Measurements from ENCODE around the gene ZNF784. TPM values are rescaled to one million over a fixed set of nuclear protein-coding genes. Genes with fewer than 3 reads are reported as not detected.
A peak's percentile ranks its signal among the peaks of the same experiment; 100 is the strongest.

Gene ZNF784
- total and polyA plus RNA-seq, 10 of the 15 experiments (the other 5 are each of a cell fraction or from before 2014, with no cell fraction given): 0.10 to 5.2 (median 1.8) TPM

DNA sequence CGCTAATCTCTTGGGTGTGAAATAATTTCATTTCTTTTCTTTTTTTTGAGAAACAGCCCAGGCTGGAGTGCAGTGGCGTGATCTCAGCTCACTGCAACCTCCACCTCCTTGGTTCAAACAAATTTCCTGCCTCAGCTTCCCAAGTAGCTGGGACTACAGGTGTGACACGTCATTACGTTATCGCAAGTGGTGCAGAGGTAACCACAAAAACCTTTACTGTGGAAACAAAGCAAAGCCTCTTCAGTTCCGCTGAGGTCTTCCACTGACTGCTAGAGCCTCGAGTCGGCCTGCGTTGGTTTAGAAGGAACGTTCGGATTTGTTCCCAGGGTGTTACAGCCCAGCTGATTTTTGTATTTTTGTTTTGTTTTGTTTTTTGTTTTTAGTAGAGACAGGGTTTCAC lies 2.0 kb upstream of the ZNF784 start (continued):
- TF ChIP-seq, protein P1, sequence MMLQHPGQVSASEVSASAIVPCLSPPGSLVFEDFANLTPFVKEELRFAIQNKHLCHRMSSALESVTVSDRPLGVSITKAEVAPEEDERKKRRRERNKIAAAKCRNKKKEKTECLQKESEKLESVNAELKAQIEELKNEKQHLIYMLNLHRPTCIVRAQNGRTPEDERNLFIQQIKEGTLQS (IDR thresholded peaks at IDR 0.05; ENCODE audit: borderline replicate concordance, extremely low read depth, low read depth, low read length): no peak
- TF ChIP-seq IKZF2 (IDR thresholded peaks at IDR 0.05) (peak; percentile 81 to 85), CBFB (IDR thresholded peaks at IDR 0.05; ENCODE audit: low read depth) (peak; percentile 54; the same call in 1 of the 2 replicates), SMARCA5 (IDR thresholded peaks at IDR 0.05) (no peak), ATF7 (IDR thresholded peaks at IDR 0.05; ENCODE audit: low read depth) (0 out of 2 replicates have a peak, but pooled peaks have one; percentile 29), CREM (IDR thresholded peaks at IDR 0.05; ENCODE audit: low read depth) (peak; percentile 56; the same call in 1 of the 2 replicates), DPF2 (IDR thresholded peaks at IDR 0.05) (0 out of 2 replicates have a peak, but pooled peaks have one; percentile 53), ZBED1 (IDR thresholded peaks at IDR 0.05; ENCODE audit: borderline replicate concordance) (no peak), CREB1 (IDR thresholded peaks at IDR 0.05; ENCODE audit: low read depth) (peak; percentile 48; the same call in 1 of the 2 replicates)

DNA sequence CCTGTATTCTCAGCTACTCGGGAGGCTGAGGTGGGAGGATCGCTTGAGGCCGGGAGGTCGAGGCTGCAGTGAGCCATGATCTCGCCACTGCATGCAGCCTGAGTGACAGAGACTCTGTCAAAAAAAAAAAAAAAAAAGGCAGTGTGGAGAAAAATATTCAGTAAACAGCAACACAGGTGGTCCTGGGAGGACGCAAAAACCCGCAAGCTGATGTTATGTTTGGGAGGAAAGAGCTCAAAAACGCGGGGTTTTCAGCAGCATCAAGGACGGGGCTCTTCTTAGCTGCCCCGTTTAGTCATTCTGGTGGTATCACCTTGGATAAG lies 599 bp upstream of the ZNF784 start:
- H2AFZ ChIP-seq (ENCODE audit: control insufficient read depth, low read depth, low read length): peak overlapping the region; percentile 84
- H4K20me1 ChIP-seq (ENCODE audit: control insufficient read depth, insufficient read depth): no peaks in the 10 kb centered on the region
- H3K27me3 ChIP-seq (replicated peaks in 1 of 2; ENCODE audit: control insufficient read depth in 2 of 2, insufficient read depth in 2 of 2, low read length in 1 of 2): no peaks in the 10 kb centered on the region
- no peak overlapping the region for H3K27ac ChIP-seq (ENCODE audit: control insufficient read depth, insufficient read depth)
- FAIRE-seq (no peak), DNase-seq (ENCODE audit: low read depth, low spot score) (no peak), ATAC-seq (no peak)
- ChIA-PET POLR2A (interaction anchor here (0.6 to 2.8 kb wide), 13 partner anchors 8 to 724 kb away, joined by 3 to 21 read pairs (median 4); partner anchors contain the start of genes FIZ1, KMT5C, U2AF2 and UBE2S), SMC1A (ENCODE audit: uncharacterized antibody, unreplicated experiment) (interaction anchor here (1.0 to 2.0 kb wide), 3 partner anchors 19 to 158 kb away, joined by 3 to 8 read pairs (median 5); partner anchors contain the start of genes U2AF2 and ZNF865), RAD21 (ENCODE audit: unreplicated experiment) (interaction anchor here (0.7 to 2.9 kb wide), 8 partner anchors 9 to 286 kb away, joined by 3 to 29 read pairs (median 6); partner anchors contain the start of genes FIZ1, KMT5C, ZNF524 and ZNF865), CTCF (interaction anchor here (0.6 to 7.9 kb wide), 11 partner anchors 9 to 1053 kb away, joined by 3 to 76 read pairs (median 7); partner anchors contain the start of genes FIZ1, U2AF2 and ZNF865)
- H3K4me3 ChIP-seq: peak overlapping the region; percentile 72; the same call in 1 of the 2 replicates
- intact Hi-C loops (cut with micrococcal nuclease; ENCODE audit: unreplicated experiment) (no loop called here), in situ Hi-C loops (cut with MboI) (loop anchor here (5.0 kb wide), 1 partner anchor 483 kb away; no protein-coding TSS in a partner anchor)
- H3K9me3 ChIP-seq (replicated peaks; ENCODE audit: control insufficient read depth, insufficient read depth, low read length): no peaks in the 10 kb centered on the region; the same call in 2 of the 3 replicates
- H3K4me2 ChIP-seq (ENCODE audit: control insufficient read depth, insufficient read depth): peak overlapping the region; percentile 94
- H3K9ac ChIP-seq (ENCODE audit: control insufficient read depth, insufficient read depth, low read length): no peak overlapping the region
- H3K79me2 ChIP-seq (ENCODE audit: control insufficient read depth, insufficient read depth, low read length): no peaks in the 10 kb centered on the region
- WGBS (ENCODE audit: insufficient coverage, insufficient replicate concordance, low lambda C conversion rate, missing lambda C conversion rate): 12% methylated on average over 11 of the region's 11 CpGs
- no peaks in the 10 kb centered on the region for H3K36me3 ChIP-seq (ENCODE audit: control insufficient read depth in 2 of 2, insufficient read depth in 2 of 2, low read length in 1 of 2)
- TF ChIP-seq, protein P2, sequence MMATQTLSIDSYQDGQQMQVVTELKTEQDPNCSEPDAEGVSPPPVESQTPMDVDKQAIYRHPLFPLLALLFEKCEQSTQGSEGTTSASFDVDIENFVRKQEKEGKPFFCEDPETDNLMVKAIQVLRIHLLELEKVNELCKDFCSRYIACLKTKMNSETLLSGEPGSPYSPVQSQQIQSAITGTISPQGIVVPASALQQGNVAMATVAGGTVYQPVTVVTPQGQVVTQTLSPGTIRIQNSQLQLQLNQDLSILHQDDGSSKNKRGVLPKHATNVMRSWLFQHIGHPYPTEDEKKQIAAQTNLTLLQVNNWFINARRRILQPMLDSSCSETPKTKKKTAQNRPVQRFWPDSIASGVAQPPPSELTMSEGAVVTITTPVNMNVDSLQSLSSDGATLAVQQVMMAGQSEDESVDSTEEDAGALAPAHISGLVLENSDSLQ (IDR thresholded peaks at IDR 0.05): peak; percentile 63
- TF ChIP-seq TCF12 (IDR thresholded peaks at IDR 0.05; ENCODE audit: low read depth, low read length): no peak
- no peak for TF ChIP-seq SIX5 (IDR thresholded peaks at IDR 0.05; ENCODE audit: low read depth, low read length, severe bottlenecking)
- H3K4me1 ChIP-seq (ENCODE audit: control insufficient read depth, insufficient read depth, low read length): peaks cover 9% of the 10 kb centered on the region; the same call in 1 of the 2 replicates
- no TSS peak for BruUV-seq (replicated peaks)
